HG03039 (cell line): Measurements from ENCODE around the gene TLR1.
"Not testable (repeated sequence)": the region's sequence is repeated elsewhere in the genome, so short reads cannot be mapped to it uniquely, and the experiment has no call there.

Source experiments
- ATAC-seq: cut with Tn5 transposase; IDR thresholded peaks from one replicate; pipeline ENCODE4 v1.9.1; 2021; ENCODE audit warnings: mild to moderate bottlenecking, moderate library complexity; ENCODE audit not compliant: unreplicated experiment

The TLR1 gene

DNA sequence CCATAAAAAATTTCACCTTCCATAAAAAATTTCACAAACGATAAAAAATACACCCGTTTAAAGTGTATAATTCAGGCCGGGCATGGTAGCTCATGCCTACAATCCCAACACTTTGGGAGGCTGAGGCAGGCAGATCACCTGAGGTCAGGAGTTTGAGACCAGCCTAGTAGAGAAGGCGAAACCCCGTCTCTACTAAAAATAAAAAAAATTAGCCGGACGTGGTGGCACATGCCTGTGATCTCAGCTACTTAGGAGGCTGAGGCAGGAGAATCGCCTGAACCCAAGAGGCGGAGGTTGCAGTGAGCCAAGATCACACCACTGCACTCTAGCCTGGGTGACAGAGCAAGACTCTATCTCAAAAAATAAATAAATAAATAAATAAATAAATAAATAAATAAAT lies 1.7 kb upstream of the TLR1 start:
- not testable (repeated sequence) for ATAC-seq

DNA sequence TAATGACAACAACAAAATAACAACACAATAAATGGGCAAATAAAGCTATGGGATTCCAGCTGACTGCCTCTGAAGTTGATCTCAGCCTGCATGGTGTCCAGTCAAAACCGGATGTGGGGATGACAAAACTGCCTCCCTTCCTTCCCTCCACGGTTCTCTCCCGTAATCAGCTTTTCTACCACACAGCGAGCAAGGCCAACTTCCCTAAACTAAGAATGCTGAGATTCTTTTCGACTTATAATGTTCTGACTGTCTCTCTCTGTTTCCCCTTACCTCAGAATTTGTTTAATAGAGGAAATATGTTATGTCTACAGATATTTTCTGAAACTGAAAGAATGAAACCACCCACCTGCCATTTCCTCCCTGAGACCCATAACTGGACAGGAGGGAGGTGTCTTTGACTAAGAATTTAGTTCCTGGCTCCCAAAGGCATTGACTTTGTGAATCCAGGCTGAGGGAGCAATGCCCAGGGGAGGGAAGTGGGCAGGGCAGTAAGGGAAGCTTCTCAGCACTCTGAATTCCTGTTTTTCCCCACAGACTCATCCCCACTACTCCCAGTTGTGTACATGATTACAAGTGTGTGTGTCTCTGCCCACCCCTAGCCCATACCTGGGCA lies 1.0 kb upstream of the TLR1 start:
- peak; percentile 77 for ATAC-seq

DNA sequence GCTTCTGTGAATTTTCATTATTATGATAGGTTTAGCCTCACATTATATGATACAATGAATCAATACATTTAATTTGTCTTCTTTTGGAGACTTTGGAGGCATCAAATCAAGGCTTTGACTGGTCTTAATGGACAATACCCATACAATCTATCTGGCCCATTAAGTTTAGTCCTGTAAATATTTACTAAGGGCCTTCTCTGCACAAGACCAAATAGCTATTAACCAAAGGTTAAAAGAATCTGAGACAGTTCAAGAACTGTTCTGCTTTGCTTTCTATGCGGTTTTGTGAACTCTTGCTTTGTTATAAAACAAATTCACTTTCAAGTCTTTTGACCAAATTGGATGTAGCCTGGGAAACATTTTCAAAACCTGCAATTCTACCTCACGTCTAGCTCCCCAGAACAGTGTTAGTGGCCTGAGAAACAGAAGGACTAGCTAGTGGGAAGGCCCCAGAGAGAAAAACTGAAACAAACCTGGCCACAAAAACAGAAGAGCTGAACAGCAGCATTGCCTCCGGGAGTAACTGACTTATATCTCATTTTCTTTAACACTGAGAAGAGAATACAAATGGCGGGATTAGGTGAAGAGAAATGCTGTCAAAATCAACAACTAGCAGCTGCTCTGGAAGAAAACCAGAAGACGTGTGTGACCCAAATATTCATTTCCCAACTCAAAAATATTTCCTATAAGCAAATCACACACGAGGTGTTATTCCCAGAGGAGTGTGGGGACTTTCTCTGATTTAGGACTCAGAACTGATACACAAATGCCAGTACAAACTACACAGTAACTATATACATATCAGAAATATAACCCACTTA lies 548 bp downstream of the TLR1 start:
- ATAC-seq: peak; percentile 58

DNA sequence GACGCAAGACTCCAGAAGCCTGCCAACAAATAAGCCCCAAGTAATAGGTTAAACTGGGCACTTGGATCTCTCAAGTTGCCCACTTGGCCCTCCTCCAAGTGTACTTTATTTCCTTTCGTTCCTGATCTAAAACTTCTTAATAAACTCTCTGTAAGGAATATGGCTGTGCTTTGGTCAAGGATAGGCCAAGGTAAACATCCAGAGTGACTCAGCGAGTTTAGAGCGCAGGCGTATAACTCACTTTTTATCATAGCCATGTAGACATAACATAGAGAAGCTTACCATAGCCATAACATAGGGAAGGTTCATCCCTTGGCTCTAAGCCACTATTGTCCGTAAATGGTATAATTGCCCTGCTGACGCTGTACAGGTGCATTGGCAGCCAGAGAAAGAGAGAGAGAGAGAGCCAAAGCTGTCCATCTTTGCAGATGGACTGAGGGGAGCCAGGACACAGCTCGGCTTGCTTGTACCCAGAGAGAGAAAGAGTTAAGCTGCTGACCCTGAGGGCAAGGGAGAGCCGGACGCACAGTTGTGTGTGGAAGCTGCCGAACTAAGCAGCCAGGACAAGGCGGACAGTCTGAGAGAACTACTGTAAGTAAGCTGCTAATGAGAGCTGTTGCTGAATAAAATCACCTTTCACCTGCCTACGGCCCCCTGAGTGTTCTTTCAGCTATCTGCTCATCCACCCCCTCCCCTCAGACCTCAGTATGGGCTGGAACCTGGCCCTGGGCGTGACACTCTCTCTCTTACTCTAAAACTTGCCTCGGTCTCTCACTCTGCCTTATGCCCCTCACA lies 1.8 kb downstream of the TLR1 start:
- ATAC-seq: no peak

DNA sequence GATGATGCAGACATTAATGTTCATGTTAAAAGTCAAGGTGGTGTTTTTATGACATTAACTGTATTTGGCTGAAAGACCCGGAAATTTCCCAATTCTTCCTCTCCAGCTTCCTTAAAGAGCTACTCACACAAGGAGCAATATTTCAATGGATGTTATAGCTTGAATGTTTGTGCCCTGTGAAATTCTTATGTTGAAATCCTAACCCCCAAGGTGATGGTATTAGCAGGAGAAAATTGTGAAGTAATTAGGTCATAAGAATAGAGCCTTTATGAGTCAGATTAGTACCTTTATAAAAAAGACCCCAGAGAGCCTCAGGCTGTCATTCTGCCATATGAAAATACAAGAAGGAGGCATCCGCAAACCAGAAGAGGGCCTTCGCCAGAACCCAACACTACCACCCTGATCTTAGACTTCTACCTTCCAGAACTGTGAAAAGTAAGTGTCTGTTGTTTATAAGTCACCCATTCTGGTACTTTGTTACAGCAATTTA lies 3.6 kb downstream of the TLR1 start:
- ATAC-seq: no peak

DNA sequence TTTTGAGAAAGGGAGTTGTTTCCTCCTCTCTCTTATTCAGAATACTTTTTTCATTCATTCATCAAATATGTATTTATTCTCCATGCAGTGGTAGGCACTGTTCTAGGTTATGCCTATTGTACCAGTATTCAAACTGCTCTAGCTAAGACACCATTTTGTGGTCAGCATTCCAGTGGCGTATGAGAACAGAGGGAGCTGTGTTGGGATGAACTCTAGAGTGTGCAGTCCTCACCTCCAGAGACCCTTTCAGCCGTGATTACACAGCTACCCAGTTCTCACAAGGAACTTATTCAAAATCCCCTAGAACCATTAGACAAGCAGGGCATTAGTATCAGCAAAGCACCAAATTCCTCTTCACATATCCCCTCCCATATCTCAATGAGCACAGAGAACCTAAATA lies 4.2 kb downstream of the TLR1 start:
- ATAC-seq: no peak

DNA sequence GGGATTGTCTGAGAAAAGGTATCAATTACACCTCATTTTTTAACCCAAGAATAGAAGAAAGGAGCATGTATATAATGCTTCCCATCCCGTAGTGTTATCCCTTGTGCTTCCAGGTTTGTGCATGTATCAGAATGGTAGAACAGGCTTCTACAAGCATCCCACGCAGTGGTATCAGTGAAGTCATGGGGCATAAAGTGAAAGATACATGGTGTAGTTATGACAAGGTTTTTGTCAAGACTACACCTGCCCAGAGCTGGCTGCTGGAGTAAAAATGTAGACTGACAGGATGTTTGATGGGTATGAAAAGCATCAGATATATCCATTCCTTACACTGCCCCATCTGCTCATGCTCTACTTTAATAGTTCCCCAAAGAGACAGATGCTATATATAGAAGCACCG lies 9.5 kb downstream of the TLR1 start:
- no peak for ATAC-seq

DNA sequence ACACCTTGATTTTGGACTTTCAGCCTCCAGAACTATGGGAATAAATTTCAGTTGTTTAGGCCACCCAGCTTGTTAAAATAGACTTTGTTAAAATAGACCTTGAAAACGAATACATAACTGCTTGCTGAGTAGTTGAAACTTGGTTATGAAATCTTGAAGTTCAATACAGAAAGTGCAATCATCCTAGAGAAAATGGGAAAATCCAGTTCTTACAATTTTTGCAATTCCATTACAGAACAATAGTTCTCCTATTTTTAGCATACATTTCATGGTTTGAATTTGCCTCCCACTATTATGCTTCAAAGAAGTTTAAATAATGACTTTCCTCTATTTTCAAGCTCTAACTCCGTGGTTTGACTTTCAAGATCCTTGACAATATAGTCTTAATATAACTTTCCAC lies 10.5 kb downstream of the TLR1 start:
- no peak for ATAC-seq

DNA sequence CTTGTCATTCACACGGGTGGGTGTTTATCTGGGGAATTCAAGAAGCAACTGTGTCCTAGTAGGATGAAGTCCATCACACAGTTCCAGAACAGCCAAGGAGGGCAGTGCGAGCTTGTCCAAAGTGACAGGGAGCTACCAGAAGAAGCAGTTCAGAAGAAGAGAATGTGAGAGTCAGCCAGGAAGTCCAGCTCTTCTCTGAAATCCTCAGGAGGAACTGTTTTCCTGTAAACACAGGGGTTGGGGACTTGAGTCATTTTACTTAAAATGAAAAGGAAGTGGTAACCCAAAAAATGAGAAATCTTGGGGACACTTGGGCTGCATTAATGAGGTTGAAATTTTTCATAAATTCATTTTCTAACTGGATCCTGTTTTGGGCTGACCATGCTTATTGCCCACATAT lies 13.6 kb downstream of the TLR1 start:
- no peak for ATAC-seq

DNA sequence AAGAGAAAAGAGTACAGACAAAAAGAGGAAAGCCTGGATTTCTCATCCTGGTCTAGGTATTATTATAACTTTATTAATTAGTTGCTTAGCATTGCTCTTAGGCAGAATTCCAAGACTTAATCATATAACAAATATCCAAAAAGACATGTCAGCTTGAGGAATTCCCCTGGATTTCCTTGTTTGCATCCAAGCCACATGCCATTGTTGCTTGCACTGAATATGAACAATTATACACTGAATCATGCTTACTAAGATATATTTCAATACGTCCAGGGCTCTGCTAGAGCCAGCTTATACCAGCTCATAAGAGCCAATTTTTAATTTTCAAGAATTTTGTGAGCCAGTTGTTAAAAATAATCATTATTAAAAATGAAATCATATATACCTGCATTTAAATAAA lies 16.3 kb downstream of the TLR1 start:
- no peak for ATAC-seq

DNA sequence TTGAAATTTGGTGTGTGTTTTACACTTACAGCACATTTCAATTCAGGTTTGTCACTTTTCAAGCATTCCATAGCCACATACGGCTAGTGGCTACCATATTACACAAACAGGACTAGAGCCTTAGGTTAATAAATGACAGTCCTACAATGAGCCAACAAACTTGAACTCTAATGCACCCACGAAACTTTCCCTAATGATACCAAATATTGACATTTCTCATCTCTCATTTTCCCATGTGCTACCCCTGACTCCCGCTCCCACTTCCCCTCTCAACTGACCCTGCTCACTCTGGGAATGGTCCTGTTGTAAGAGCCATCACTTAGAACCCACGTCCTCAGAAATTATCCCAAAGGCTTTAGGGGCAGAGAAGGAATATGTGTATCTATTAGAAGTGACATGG lies 16.9 kb downstream of the TLR1 start:
- ATAC-seq: no peak

DNA sequence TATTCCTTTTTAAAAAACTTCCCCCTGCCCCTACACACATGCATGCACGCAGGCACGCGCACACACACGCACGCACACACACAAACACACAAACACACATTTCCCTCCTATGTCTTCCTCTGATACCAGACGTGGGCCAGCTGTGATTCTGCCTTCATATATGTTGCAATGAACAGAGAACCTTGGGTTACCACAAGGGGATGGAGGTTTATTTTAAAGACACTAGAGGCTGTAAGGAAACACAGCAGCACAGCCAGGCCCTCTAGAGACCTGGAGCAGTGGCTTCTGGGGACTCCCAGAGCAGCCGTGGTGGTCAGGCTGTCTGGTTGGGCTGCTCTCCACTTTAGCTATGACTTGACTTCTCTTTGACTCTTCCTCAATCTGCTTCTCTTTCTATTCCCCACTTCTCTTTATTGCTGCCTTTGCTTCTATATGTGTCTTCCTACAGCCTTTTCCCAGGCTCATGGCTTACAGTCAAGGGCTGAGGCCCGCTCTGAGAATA lies 18.6 kb downstream of the TLR1 start:
- ATAC-seq: peak; percentile 68

DNA sequence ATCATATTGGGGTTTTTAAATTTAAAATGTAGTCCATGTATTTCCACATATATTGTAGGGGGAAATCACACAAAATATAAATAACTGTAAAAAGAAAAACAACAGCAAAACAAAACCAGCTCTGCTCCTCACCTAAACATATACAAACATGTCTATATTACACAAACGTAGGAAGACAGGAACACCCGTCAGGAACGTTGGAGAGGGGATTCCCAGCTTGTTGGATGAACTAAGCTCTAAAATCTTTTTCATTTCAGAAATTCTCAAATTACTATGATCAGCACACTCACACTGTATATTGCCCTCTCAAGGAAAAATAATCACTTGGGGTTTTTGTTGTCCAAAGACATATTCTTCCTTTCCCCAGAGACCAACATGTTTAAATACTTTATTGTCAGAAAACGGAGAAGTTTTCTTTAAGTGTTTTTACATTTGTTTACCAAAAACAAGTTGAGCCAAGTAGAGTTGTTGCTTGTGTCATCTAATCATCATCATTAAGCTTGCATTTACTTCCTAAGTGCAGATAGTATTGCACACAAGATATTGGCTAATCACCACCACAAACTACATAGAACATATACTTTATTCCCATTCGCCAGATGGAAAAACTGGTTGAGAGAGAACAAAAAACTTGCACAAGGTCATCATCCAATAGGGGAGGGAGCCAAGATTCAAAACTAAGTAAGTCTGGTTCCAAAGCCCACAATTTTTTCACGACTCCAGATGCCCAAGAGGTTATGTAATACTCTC lies 19.4 kb downstream of the TLR1 start:
- ATAC-seq: no peak

DNA sequence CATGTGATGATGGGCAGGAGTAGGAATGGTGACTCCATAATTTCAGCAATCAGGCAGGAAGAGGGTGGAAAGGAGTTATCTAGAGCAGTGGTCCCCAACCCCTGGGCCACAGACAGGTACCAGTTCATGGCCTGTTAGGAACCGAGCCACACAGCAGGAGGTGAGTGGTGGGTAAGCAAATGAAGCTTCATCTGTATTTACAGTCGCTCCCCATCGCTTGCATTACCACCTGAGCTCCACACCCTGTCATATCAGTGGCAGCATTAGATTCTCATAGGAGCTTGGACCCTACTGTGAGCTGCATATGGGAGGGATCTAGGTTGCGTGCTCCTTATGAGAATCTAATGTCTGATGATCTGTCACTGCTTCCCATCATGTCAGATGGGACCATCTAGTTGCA lies 20.4 kb downstream of the TLR1 start:
- no peak for ATAC-seq

DNA sequence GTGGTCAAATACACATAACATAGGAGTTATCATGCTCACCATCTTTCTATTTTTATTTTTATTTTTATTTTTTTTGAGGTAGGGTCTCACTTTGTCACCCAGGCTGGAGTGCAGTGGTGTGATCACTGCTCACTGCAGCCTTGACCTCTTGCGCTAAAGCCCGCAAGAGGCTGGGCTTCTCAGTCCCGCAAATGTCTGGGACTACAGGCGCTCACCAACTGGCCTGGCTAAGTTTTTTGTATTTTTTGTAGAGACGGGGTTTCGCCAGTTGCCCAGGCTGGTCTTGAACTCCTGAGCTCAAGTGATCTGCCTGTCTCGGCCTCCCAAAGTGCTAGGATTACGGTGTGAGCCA lies 21.5 kb downstream of the TLR1 start:
- ATAC-seq: no peak

DNA sequence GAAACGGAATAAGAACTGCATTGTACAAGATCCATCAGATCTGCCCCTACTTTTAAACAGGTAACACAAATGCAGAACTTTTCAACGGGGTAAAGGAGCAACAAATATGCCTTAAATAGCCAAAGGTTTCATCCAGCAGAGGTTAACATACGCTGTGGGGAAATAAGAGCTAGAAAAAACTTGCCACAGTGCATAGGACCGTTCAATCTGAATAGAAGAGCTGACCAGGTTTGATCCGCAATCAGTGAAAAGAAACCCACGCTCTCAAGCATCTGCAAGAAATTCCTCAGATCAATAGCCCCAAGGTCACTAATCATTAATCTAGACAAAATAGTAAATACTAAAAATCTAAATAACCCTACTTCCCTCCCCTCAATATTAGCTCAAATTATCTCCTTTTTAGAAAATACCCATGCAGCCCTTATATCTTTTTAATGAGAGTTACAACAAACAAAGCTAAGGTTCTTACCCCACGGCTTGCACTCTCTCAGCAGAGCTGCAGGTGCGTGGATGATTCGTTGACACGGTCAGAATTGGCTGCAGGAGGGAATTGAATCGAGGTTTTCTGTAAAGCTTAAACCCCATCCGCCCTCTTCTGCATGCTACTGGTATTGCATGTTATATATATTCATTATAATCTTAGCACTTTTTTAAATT lies 22.0 kb downstream of the TLR1 start, which contains the start of gene TLR10:
TSS of gene TLR10 (minus strand) at position 539 of the 657 bp plus-strand sequence. CDS start 7,400 bp downstream, outside the sequence.
- ATAC-seq: peak; percentile 47

DNA sequence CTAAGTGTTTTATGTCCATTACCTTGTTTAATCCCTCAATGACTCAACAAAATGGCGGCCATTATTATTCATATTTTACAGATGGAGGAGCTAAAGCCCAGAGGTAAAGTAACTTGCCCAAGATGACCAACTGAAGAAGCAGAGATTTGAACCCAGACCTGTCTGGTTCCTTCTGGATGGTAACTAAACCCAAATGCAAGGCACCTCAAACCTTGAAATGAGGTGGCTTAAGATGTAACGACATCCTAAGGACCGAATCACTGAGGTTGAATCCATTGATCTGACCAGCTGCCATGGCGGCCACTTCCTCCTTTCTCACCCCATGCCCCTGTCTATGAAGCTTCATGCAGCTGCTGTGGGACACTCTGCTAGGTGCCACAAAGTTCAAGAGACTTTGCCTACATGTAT lies 22.7 kb downstream of the TLR1 start:
- no peak for ATAC-seq

DNA sequence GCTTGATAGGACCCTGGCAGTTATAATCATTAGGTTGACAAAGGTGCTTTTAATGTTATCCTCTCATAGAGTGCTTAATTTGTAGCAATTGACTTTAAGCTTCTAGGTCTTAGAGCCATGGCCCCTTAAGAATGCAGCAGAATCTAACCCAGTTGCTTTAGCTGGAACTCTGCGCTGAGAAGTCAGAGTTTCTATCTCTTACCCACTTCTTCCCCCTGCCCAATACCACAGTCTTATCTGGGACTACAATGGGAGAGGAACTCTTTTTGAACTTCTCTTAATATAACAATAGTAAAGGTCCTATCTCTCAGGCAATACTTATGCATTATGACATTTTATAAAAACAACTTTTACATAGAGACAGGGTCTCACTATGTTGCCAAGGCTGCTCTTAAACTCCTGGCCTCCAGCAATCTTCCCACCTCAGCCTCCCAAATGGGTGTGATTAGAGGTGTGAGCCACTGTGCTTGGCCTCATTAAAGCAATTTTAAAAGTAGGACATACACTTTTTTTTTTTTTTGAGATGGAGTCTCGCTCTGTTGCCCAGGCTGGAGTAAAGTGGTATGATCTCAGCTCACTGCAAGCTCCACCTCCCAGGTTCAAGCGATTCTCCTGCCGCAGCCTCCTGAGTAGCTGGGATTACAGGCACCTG lies 23.6 kb downstream of the TLR1 start:
- no peak for ATAC-seq

DNA sequence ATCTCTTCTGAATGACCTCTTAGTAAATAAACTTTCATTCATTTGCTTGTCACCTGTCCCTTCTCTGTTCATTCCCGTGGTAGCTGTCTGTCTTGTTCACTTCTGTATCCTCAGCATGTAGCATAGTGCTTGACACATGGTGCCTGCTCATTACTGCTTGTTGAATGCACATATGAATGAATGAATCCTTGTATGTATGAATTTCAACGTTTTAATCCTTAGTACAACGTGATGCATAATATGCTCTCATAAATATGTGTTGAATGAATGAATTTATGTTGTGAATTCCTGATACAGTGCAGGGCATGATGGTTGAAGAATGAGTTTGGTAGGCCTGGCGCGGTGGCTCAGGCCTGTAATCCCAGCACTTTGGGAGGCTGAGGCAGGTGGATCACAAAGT lies 24.8 kb downstream of the TLR1 start:
- no peak for ATAC-seq

DNA sequence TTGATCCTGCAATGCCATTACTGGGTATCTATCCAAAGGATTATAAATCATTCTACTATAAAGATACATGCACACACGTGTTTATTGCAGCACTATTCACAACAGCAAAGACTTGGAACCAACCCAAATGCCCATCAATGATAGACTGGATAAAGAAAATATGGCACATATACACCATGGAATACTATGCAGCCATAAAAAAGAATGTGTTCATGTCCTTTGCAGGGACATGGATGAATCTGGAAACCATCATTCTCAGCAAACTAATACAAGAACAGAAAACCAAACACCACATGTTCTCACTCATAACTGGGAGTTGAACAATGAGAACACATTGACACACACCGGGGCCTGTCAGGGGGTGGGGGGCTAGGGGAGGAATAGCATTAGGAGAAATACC lies 26.7 kb downstream of the TLR1 start:
- ATAC-seq: not testable (repeated sequence)
